ENCODE data around the gene NFIB. TPM values are rescaled to one million over a fixed set of nuclear protein-coding genes. Genes with fewer than 3 reads are reported as not detected.

Gene NFIB
- total RNA-seq, 1 experiment from 2014 or later = 18.6 TPM

DNA sequence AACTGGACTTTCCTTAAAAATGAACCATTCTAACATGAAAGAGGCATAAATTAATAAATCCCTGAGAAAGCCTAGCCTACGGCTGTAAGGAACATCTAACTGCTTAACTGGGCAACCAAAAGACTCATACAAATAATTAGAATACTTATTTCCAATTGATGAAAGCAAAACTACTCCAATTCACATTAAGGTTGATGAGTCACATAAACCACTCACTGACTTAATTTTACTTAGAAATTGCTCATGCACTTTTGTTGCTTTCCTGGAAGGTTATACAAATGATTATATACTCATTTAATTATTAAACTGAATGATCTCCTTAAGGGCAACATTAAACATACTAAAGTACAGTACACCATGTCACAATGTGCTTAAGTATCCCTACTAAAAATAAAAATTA, 101.9 kb downstream of the NFIB start:
- Histone ChIP-seq H3K36me3 (ENCODE audit: low read depth, low read length) (no peaks in the 10 kb centered on the region), H3K9ac (ENCODE audit: low read length) (no peak overlapping the region), H4K20me1 (ENCODE audit: low read length) (no peaks in the 10 kb centered on the region), H2AFZ (ENCODE audit: low read length) (no peak overlapping the region), H3K9me2 (replicated peaks; ENCODE audit: low read length) (no peaks in the 10 kb centered on the region), H3K27me3 (ENCODE audit: low read length) (no peaks in the 10 kb centered on the region), H3K4me1 (ENCODE audit: insufficient read depth, low read length) (peaks cover 89% of the 10 kb centered on the region), H3K4me3 (ENCODE audit: low read length) (peak overlapping the region; percentile 54; the same call in 1 of the 2 replicates), H3K79me2 (ENCODE audit: low read length) (peaks cover 86% of the 10 kb centered on the region), H3K27ac (ENCODE audit: low read length) (peak overlapping the region; percentile 75), H3F3A (ENCODE audit: low read length, unreplicated experiment) (peaks cover 4% of the 10 kb centered on the region), H3K9me3 (ENCODE audit: low read length) (no peaks in the 10 kb centered on the region), H3K4me2 (ENCODE audit: low read length) (peak overlapping the region; percentile 79)
- ChIA-PET POLR2A (ENCODE audit: unreplicated experiment) (no interaction called here), CTCF (no interaction called here)
- DNase-seq (peak; percentile 56), ATAC-seq (peak; percentile 32)
- BruUV-seq (replicated peaks) = no TSS peak
- intact Hi-C loops (cut with micrococcal nuclease) = loop anchor here (2.0 kb wide), 1 partner anchor 39 kb away; no protein-coding TSS in a partner anchor
- TF ChIP-seq EZH2 (IDR thresholded peaks at IDR 0.05; ENCODE audit: low read length, unreplicated experiment) = no peak
- no peak for TF ChIP-seq EZH2phosphoT487 (IDR thresholded peaks at IDR 0.05; ENCODE audit: borderline replicate concordance, low read length)
- TF ChIP-seq, protein P1, sequence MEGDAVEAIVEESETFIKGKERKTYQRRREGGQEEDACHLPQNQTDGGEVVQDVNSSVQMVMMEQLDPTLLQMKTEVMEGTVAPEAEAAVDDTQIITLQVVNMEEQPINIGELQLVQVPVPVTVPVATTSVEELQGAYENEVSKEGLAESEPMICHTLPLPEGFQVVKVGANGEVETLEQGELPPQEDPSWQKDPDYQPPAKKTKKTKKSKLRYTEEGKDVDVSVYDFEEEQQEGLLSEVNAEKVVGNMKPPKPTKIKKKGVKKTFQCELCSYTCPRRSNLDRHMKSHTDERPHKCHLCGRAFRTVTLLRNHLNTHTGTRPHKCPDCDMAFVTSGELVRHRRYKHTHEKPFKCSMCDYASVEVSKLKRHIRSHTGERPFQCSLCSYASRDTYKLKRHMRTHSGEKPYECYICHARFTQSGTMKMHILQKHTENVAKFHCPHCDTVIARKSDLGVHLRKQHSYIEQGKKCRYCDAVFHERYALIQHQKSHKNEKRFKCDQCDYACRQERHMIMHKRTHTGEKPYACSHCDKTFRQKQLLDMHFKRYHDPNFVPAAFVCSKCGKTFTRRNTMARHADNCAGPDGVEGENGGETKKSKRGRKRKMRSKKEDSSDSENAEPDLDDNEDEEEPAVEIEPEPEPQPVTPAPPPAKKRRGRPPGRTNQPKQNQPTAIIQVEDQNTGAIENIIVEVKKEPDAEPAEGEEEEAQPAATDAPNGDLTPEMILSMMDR (conservative IDR thresholded peaks at IDR 0.05; ENCODE audit: low read depth, low read length) = no peak

GRCh38 chr9:14211564-14211963, 102.4 kb downstream of the NFIB start:
- peaks cover 89% of the 10 kb centered on the region for H3K79me2 ChIP-seq (ENCODE audit: low read length)
- no peaks in the 10 kb centered on the region for H3K9me3 ChIP-seq (ENCODE audit: low read length)
- intact Hi-C loops (cut with micrococcal nuclease) = no loop called here
- peak overlapping the region; percentile 75 for H3K27ac ChIP-seq (ENCODE audit: low read length)
- no TSS peak for BruUV-seq (replicated peaks)
- H2AFZ ChIP-seq (ENCODE audit: low read length) = 0 out of 2 replicates have a peak overlapping the region, but pooled peaks have one; percentile 13
- no peaks in the 10 kb centered on the region for H4K20me1 ChIP-seq (ENCODE audit: low read length)
- H3K4me3 ChIP-seq (ENCODE audit: low read length) = peak overlapping the region; percentile 54
- TF ChIP-seq EZH2phosphoT487 (IDR thresholded peaks at IDR 0.05; ENCODE audit: borderline replicate concordance, low read length) = no peak
- TF ChIP-seq, protein P1 (conservative IDR thresholded peaks at IDR 0.05; ENCODE audit: low read depth, low read length) = no peak
- TF ChIP-seq EZH2 (IDR thresholded peaks at IDR 0.05; ENCODE audit: low read length, unreplicated experiment) = no peak
- no peak overlapping the region for H3K9ac ChIP-seq (ENCODE audit: low read length)
- no peaks in the 10 kb centered on the region for H3K27me3 ChIP-seq (ENCODE audit: low read length)
- ChIA-PET CTCF (no interaction called here), POLR2A (ENCODE audit: unreplicated experiment) (no interaction called here)
- DNase-seq (no peak), ATAC-seq (0 out of 2 replicates have a peak, but pooled peaks have one; percentile 14)
- H3K4me2 ChIP-seq (ENCODE audit: low read length) = peak overlapping the region; percentile 79
- no peaks in the 10 kb centered on the region for H3K36me3 ChIP-seq (ENCODE audit: low read depth, low read length)
- peaks cover 89% of the 10 kb centered on the region for H3K4me1 ChIP-seq (ENCODE audit: insufficient read depth, low read length)
- H3K9me2 ChIP-seq (replicated peaks; ENCODE audit: low read length) = no peaks in the 10 kb centered on the region
- H3F3A ChIP-seq (ENCODE audit: low read length, unreplicated experiment) = peaks cover 4% of the 10 kb centered on the region

DNA sequence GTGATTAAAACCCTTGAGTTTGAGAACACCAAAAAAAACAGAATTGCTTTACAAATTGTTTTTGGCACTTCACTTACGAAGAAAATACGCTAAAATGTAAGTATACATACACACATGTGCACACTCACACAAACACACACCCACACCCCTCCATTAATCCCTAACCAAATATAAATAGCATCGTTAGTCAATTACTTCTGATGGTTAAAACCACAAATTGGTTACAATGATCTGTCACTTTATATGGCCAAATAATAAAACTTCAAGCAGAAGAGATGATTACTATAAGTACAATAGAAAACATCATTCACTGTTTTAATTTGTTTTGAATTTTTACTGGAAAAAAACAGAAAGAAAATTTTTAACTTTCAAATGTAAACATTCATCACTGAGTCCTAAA, 103.5 kb downstream of the NFIB start:
- Histone ChIP-seq H3K9me2 (replicated peaks; ENCODE audit: low read length) (no peaks in the 10 kb centered on the region), H3K4me1 (ENCODE audit: insufficient read depth, low read length) (peaks cover 88% of the 10 kb centered on the region), H3K27me3 (ENCODE audit: low read length) (no peaks in the 10 kb centered on the region), H3K9me3 (ENCODE audit: low read length) (no peaks in the 10 kb centered on the region), H3K36me3 (ENCODE audit: low read depth, low read length) (no peaks in the 10 kb centered on the region), H2AFZ (ENCODE audit: low read length) (no peak overlapping the region), H3K27ac (ENCODE audit: low read length) (peak overlapping the region; percentile 75), H3K79me2 (ENCODE audit: low read length) (peaks cover 89% of the 10 kb centered on the region), H3F3A (ENCODE audit: low read length, unreplicated experiment) (peaks cover 2% of the 10 kb centered on the region), H4K20me1 (ENCODE audit: low read length) (no peaks in the 10 kb centered on the region), H3K9ac (ENCODE audit: low read length) (peak overlapping the region; percentile 41), H3K4me2 (ENCODE audit: low read length) (peak overlapping the region; percentile 79), H3K4me3 (ENCODE audit: low read length) (peak overlapping the region; percentile 54)
- intact Hi-C loops (cut with micrococcal nuclease) = no loop called here
- BruUV-seq (replicated peaks) = no TSS peak
- DNase-seq = no peak
- POLR2A ChIA-PET (ENCODE audit: unreplicated experiment) = no interaction called here
- ATAC-seq = no peak
- CTCF ChIA-PET = no interaction called here
- TF ChIP-seq EZH2 (IDR thresholded peaks at IDR 0.05; ENCODE audit: low read length, unreplicated experiment) (no peak), EZH2phosphoT487 (IDR thresholded peaks at IDR 0.05; ENCODE audit: borderline replicate concordance, low read length) (no peak)
- TF ChIP-seq, protein P1 (conservative IDR thresholded peaks at IDR 0.05; ENCODE audit: low read depth, low read length) = no peak

All from PC-3 (cell line).